Superior temporal gyrus (tissue), 1 donor: ENCODE measurements around the gene DAPK1.
A peak's percentile ranks its signal among the peaks of the same experiment; 100 is the strongest.

Source experiments
- DNase-seq: peaks from one replicate; pipeline ENCODE4 v3.0.0-alpha.2; 2016; ENCODE audit errors: extremely low spot score

Gene DAPK1

GRCh38 chr9:87711857-87712800 is 214.5 kb downstream of the DAPK1 start:
- no peak for DNase-seq

- no peak for DNase-seq
Observed at GRCh38 chr9:87712801-87713277, 215.2 kb downstream of the DAPK1 start.

- DNase-seq, result peak; percentile 74
Observed at GRCh38 chr9:87713278-87713987, 215.8 kb downstream of the DAPK1 start.

GRCh38 chr9:87713988-87714330 is 216.3 kb downstream of the DAPK1 start:
- no peak for DNase-seq

GRCh38 chr9:87714819-87715218 is 217.2 kb downstream of the DAPK1 start:
- DNase-seq, result peak; percentile 74

- no peak for DNase-seq
Observed at GRCh38 chr9:87716141-87716540, 218.5 kb downstream of the DAPK1 start.

- DNase-seq, result no peak
Observed at GRCh38 chr9:87717456-87717855, 219.8 kb downstream of the DAPK1 start.

- DNase-seq, result no peak
Observed at GRCh38 chr9:87718231-87718630, 220.6 kb downstream of the DAPK1 start.

- no peak for DNase-seq
Observed at GRCh38 chr9:87718852-87719612, 221.4 kb downstream of the DAPK1 start.

- no peak for DNase-seq
Observed at GRCh38 chr9:87720173-87720572, 222.5 kb downstream of the DAPK1 start.

GRCh38 chr9:87722393-87723088 is 224.9 kb downstream of the DAPK1 start:
- DNase-seq, result peak; percentile 29

GRCh38 chr9:87725356-87725899 is 227.8 kb downstream of the DAPK1 start:
- DNase-seq, result peak; percentile 82

GRCh38 chr9:87725900-87726709 is 228.4 kb downstream of the DAPK1 start, which contains the start of gene CTSL:
Gene CTSL (plus strand): TSS chr9:87726119. CDS start chr9:87727604, 1,485 bp downstream.
- DNase-seq, result peak; percentile 96

- no peak for DNase-seq
Observed at GRCh38 chr9:87729246-87729645, 231.6 kb downstream of the DAPK1 start.

GRCh38 chr9:87731321-87731720 is 233.7 kb downstream of the DAPK1 start:
- no peak for DNase-seq

- no peak for DNase-seq
Observed at GRCh38 chr9:87732344-87732743, 234.7 kb downstream of the DAPK1 start.

- DNase-seq, result no peak
Observed at GRCh38 chr9:87732756-87733155, 235.1 kb downstream of the DAPK1 start.

- no peak for DNase-seq
Observed at GRCh38 chr9:87733273-87734052, 235.8 kb downstream of the DAPK1 start.

GRCh38 chr9:87734106-87734505 is 236.4 kb downstream of the DAPK1 start:
- no peak for DNase-seq
